ENCODE results near the gene AHDC1.
"Not testable (repeated sequence)": the region's sequence is repeated elsewhere in the genome, so short reads cannot be mapped to it uniquely, and the experiment has no call there.

AHDC1 gene

GRCh38 chr1:27643600-27644368 is 39.8 kb upstream of the AHDC1 start:
- no peak overlapping the region for H3K9ac ChIP-seq (ENCODE audit: low read depth, low read length)

GRCh38 chr1:27640514-27640913 is 36.6 kb upstream of the AHDC1 start:
- not testable (repeated sequence) for H3K9ac ChIP-seq (ENCODE audit: low read depth, low read length); H3K27me3 ChIP-seq (ENCODE audit: control insufficient read depth, insufficient read depth, low read length); H3K4me3 ChIP-seq (ENCODE audit: low read depth, low read length); H3K4me1 ChIP-seq (ENCODE audit: control insufficient read depth, insufficient read depth, low read length); H3K36me3 ChIP-seq (ENCODE audit: control insufficient read depth, insufficient read depth, low read length); H3K9me3 ChIP-seq (ENCODE audit: control insufficient read depth, insufficient read depth, low read length)

More at GRCh38 chr1:27643600-27644368, 39.8 kb upstream of the AHDC1 start:
- H3K27me3 ChIP-seq (ENCODE audit: control insufficient read depth, insufficient read depth, low read length) = no peaks in the 10 kb centered on the region
- H3K36me3 ChIP-seq (ENCODE audit: control insufficient read depth, insufficient read depth, low read length) = no peaks in the 10 kb centered on the region
- peaks cover 5% of the 10 kb centered on the region for H3K4me1 ChIP-seq (ENCODE audit: control insufficient read depth, insufficient read depth, low read length)
- H3K9me3 ChIP-seq (ENCODE audit: control insufficient read depth, insufficient read depth, low read length) = no peaks in the 10 kb centered on the region
- H3K4me3 ChIP-seq (ENCODE audit: low read depth, low read length) = no peak overlapping the region

GRCh38 chr1:27638805-27639204 is 34.9 kb upstream of the AHDC1 start:
- no peak overlapping the region for H3K4me3 ChIP-seq (ENCODE audit: low read depth, low read length)
- H3K9me3 ChIP-seq (ENCODE audit: control insufficient read depth, insufficient read depth, low read length) = no peaks in the 10 kb centered on the region
- no peaks in the 10 kb centered on the region for H3K36me3 ChIP-seq (ENCODE audit: control insufficient read depth, insufficient read depth, low read length)
- peaks cover 24% of the 10 kb centered on the region for H3K27me3 ChIP-seq (ENCODE audit: control insufficient read depth, insufficient read depth, low read length)
- peaks cover 5% of the 10 kb centered on the region for H3K4me1 ChIP-seq (ENCODE audit: control insufficient read depth, insufficient read depth, low read length)
- no peak overlapping the region for H3K9ac ChIP-seq (ENCODE audit: low read depth, low read length)

GRCh38 chr1:27638047-27638734 is 34.2 kb upstream of the AHDC1 start:
- peaks cover 30% of the 10 kb centered on the region for H3K27me3 ChIP-seq (ENCODE audit: control insufficient read depth, insufficient read depth, low read length)
- no peaks in the 10 kb centered on the region for H3K36me3 ChIP-seq (ENCODE audit: control insufficient read depth, insufficient read depth, low read length)
- no peak overlapping the region for H3K4me3 ChIP-seq (ENCODE audit: low read depth, low read length)
- H3K9ac ChIP-seq (ENCODE audit: low read depth, low read length) = no peak overlapping the region
- peaks cover under 1% of the 10 kb centered on the region for H3K4me1 ChIP-seq (ENCODE audit: control insufficient read depth, insufficient read depth, low read length)
- no peaks in the 10 kb centered on the region for H3K9me3 ChIP-seq (ENCODE audit: control insufficient read depth, insufficient read depth, low read length)

- H3K9ac ChIP-seq (ENCODE audit: low read depth, low read length) = no peak overlapping the region
- peaks cover 38% of the 10 kb centered on the region for H3K27me3 ChIP-seq (ENCODE audit: control insufficient read depth, insufficient read depth, low read length)
- no peak overlapping the region for H3K4me3 ChIP-seq (ENCODE audit: low read depth, low read length)
- H3K36me3 ChIP-seq (ENCODE audit: control insufficient read depth, insufficient read depth, low read length) = no peaks in the 10 kb centered on the region
- no peaks in the 10 kb centered on the region for H3K9me3 ChIP-seq (ENCODE audit: control insufficient read depth, insufficient read depth, low read length)
- peaks cover 4% of the 10 kb centered on the region for H3K4me1 ChIP-seq (ENCODE audit: control insufficient read depth, insufficient read depth, low read length)
Observed at GRCh38 chr1:27635396-27636142, 31.6 kb upstream of the AHDC1 start.

- no peaks in the 10 kb centered on the region for H3K36me3 ChIP-seq (ENCODE audit: control insufficient read depth, insufficient read depth, low read length)
- H3K4me3 ChIP-seq (ENCODE audit: low read depth, low read length) = peak within 1 kb of the TSS; percentile 66
- peaks cover 38% of the 10 kb centered on the region for H3K27me3 ChIP-seq (ENCODE audit: control insufficient read depth, insufficient read depth, low read length)
- H3K9ac ChIP-seq (ENCODE audit: low read depth, low read length) = no peak within 1 kb of the TSS
- H3K4me1 ChIP-seq (ENCODE audit: control insufficient read depth, insufficient read depth, low read length) = peaks cover 4% of the 10 kb centered on the region
- no peaks in the 10 kb centered on the region for H3K9me3 ChIP-seq (ENCODE audit: control insufficient read depth, insufficient read depth, low read length)
Observed at GRCh38 chr1:27634985-27635367, 31.0 kb upstream of the AHDC1 start, which contains the start of gene FGR. Gene FGR (minus strand): TSS chr1:27635185. CDS start chr1:27623916, 11,269 bp downstream.

GRCh38 chr1:27634177-27634984 is 30.4 kb upstream of the AHDC1 start:
- H3K4me1 ChIP-seq (ENCODE audit: control insufficient read depth, insufficient read depth, low read length) = peaks cover 7% of the 10 kb centered on the region
- no peak overlapping the region for H3K9ac ChIP-seq (ENCODE audit: low read depth, low read length)
- H3K36me3 ChIP-seq (ENCODE audit: control insufficient read depth, insufficient read depth, low read length) = no peaks in the 10 kb centered on the region
- H3K4me3 ChIP-seq (ENCODE audit: low read depth, low read length) = peak overlapping the region; percentile 66
- no peaks in the 10 kb centered on the region for H3K9me3 ChIP-seq (ENCODE audit: control insufficient read depth, insufficient read depth, low read length)
- H3K27me3 ChIP-seq (ENCODE audit: control insufficient read depth, insufficient read depth, low read length) = peaks cover 40% of the 10 kb centered on the region

GRCh38 chr1:27633640-27634176 is 29.8 kb upstream of the AHDC1 start:
- peaks cover 7% of the 10 kb centered on the region for H3K4me1 ChIP-seq (ENCODE audit: control insufficient read depth, insufficient read depth, low read length)
- no peaks in the 10 kb centered on the region for H3K36me3 ChIP-seq (ENCODE audit: control insufficient read depth, insufficient read depth, low read length)
- peak overlapping the region; percentile 66 for H3K4me3 ChIP-seq (ENCODE audit: low read depth, low read length)
- H3K27me3 ChIP-seq (ENCODE audit: control insufficient read depth, insufficient read depth, low read length) = peaks cover 40% of the 10 kb centered on the region
- H3K9me3 ChIP-seq (ENCODE audit: control insufficient read depth, insufficient read depth, low read length) = no peaks in the 10 kb centered on the region
- no peak overlapping the region for H3K9ac ChIP-seq (ENCODE audit: low read depth, low read length)

- Histone ChIP-seq H3K36me3 (ENCODE audit: control insufficient read depth, insufficient read depth, low read length) (no peaks in the 10 kb centered on the region), H3K4me1 (ENCODE audit: control insufficient read depth, insufficient read depth, low read length) (peaks cover 7% of the 10 kb centered on the region), H3K27me3 (ENCODE audit: control insufficient read depth, insufficient read depth, low read length) (peaks cover 40% of the 10 kb centered on the region), H3K4me3 (ENCODE audit: low read depth, low read length) (no peak overlapping the region), H3K9me3 (ENCODE audit: control insufficient read depth, insufficient read depth, low read length) (no peaks in the 10 kb centered on the region), H3K9ac (ENCODE audit: low read depth, low read length) (no peak overlapping the region)
Observed at GRCh38 chr1:27633298-27633610, 29.3 kb upstream of the AHDC1 start.

GRCh38 chr1:27632387-27633297 is 28.7 kb upstream of the AHDC1 start:
- Histone ChIP-seq H3K36me3 (ENCODE audit: control insufficient read depth, insufficient read depth, low read length) (no peaks in the 10 kb centered on the region), H3K9me3 (ENCODE audit: control insufficient read depth, insufficient read depth, low read length) (no peaks in the 10 kb centered on the region), H3K4me1 (ENCODE audit: control insufficient read depth, insufficient read depth, low read length) (peaks cover 7% of the 10 kb centered on the region), H3K27me3 (ENCODE audit: control insufficient read depth, insufficient read depth, low read length) (peaks cover 40% of the 10 kb centered on the region), H3K9ac (ENCODE audit: low read depth, low read length) (no peak overlapping the region), H3K4me3 (ENCODE audit: low read depth, low read length) (no peak overlapping the region)
